Ascending aorta (tissue), 2 donors: Measurements from ENCODE around the gene EMSY. TPM values are rescaled to one million over a fixed set of nuclear protein-coding genes. Genes with fewer than 3 reads are reported as not detected.

ENCODE experiments used
- DNase-seq, 2 donors: peaks; one replicate each; pipeline ENCODE4 v3.0.0-alpha.2; 2019; ENCODE audit warnings: low spot score in 2 of 2
- H3K27ac ChIP-seq, 2 donors: fragments of 200-600 bp; sonication (generic); one replicate each; pipeline ENCODE4 v1.5.1; 2016 to 2017; ENCODE audit warnings: mild to moderate bottlenecking in 1 of 2
- H3K27me3 ChIP-seq: fragments of 200-600 bp; sonication (generic); one replicate; pipeline ENCODE4 v1.5.1; 2017
- H3K36me3 ChIP-seq, 2 donors: fragments of 200-600 bp; sonication (generic); one replicate each; pipeline ENCODE4 v1.5.1; 2016
- H3K4me1 ChIP-seq, 2 donors: fragments of 200-600 bp; sonication (generic); one replicate each; pipeline ENCODE4 v1.5.1; 2016 to 2017; ENCODE audit warnings: mild to moderate bottlenecking in 1 of 2
- H3K4me3 ChIP-seq, 2 donors: fragments of 200-600 bp; sonication (generic); one replicate each; pipeline ENCODE4 v1.5.1; 2016 to 2017; ENCODE audit warnings: mild to moderate bottlenecking in 1 of 2
- H3K9me3 ChIP-seq, 2 donors: fragments of 200-600 bp; sonication (generic); one replicate each; pipeline ENCODE4 v1.5.1; 2016
- CTCF ChIP-seq, 3 experiments: fragments of 200-600 bp in 2 of 3; fragments of 450-650 bp in 1 of 3; sonication (generic) in 2 of 3; IDR thresholded peaks; one replicate each; pipeline ENCODE4 v1.5.1; 2016 to 2019; ENCODE audit warnings: antibody characterized with exemption in 3 of 3, mild to moderate bottlenecking in 1 of 3, moderate library complexity in 1 of 3
- intact Hi-C: fragments of 100-400 bp; cut with DNase I; formaldehyde crosslinking; loops from one replicate; pipeline ENCODE4 v1.15.1; 2023
- total RNA-seq: library from RNA; depleted of rRNA; stranded (reverse); fragments of >200 nt; gene quantifications from one replicate; pipeline ENCODE4 v1.1.0, GENCODE V29; 2016

EMSY gene
- total RNA-seq, 1 donor from 2014 or later, result 7.5 TPM

DNA sequence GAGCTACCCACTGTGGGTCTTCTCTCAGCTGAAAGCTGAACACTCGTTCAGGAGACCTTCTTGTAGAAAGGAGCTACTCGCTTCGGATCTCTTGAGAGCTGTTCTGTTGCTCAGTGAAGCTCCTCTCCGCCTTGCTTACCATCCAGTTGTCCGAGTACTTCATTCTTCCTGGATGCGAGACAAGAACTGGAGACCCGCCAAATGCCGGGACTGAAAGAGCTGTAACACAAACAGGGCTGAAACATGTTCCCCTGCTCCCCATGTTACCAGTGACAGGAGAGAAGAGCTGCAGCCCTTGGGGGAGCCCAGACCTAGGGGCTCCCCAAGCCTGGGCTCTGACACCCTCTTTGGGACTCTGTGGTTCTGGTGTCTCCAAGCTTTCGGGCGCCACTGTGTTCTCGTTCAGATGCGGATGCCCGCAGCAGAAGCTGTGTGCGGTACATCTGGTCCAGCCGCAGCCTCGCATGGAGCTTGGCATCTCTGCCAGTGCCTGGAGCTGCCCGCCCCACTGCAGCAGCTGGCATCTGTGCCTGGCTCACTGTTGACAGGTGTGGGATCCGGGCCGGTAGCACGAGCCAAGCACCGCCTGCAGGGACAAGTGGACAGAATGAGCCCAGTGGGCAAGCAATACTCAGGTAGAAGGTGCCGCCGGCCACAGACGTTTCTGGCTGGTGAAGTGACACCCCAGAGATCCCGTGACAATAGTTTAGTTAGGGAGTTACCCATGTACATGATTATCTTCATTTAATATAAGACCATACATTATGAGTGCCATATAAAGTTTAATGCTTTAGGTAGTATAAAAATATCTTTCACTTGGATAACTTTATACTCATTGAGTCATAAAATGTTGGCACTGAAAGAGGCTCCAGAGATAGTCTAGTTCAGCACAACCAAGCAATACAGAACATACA lies 49.1 kb downstream of the EMSY start:
- Histone ChIP-seq H3K4me3 (no peak overlapping the region), H3K27me3 (no peaks in the 10 kb centered on the region), H3K27ac (no peak overlapping the region), H3K4me1 (no peaks in the 10 kb centered on the region), H3K9me3 (no peaks in the 10 kb centered on the region), H3K36me3 (peaks cover 12 to 38% of the 10 kb centered on the region in 2 donors)
- no peak for TF ChIP-seq CTCF (IDR thresholded peaks at IDR 0.05)
- DNase-seq, result no peak
- intact Hi-C loops, result no loop called here

DNA sequence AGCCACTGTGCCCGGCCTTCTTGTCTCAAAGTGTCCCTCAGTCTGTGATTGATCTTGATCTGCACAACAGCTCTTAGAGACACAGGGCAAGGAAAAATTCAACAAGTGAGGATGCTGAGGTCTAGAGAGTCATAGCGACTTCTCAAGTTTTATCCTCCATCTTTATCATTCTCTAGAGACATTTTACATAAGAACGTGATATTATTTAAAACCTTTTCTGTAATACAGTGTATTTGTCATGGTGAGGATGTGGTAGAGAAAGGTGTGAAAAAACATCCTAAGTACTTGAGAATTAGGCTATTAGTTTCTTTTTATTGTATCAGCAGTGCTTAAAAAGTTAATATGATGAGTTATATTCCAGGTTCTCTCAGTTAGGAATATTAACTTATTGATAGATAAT lies 50.2 kb downstream of the EMSY start:
- TF ChIP-seq CTCF (IDR thresholded peaks at IDR 0.05), result no peak
- Histone ChIP-seq H3K4me1 (no peaks in the 10 kb centered on the region), H3K9me3 (no peaks in the 10 kb centered on the region), H3K27me3 (no peaks in the 10 kb centered on the region), H3K27ac (no peak overlapping the region), H3K4me3 (no peak overlapping the region), H3K36me3 (peaks cover 12 to 40% of the 10 kb centered on the region in 2 donors)
- no peak for DNase-seq
- intact Hi-C loops, result no loop called here

GRCh38 chr11:76496174-76496573 lies 51.4 kb downstream of the EMSY start:
- H3K4me1 ChIP-seq, result no peaks in the 10 kb centered on the region
- no peaks in the 10 kb centered on the region for H3K9me3 ChIP-seq
- intact Hi-C loops, result no loop called here
- no peak for DNase-seq
- no peak overlapping the region for H3K27ac ChIP-seq
- no peak overlapping the region for H3K4me3 ChIP-seq
- no peak for TF ChIP-seq CTCF (IDR thresholded peaks at IDR 0.05)
- H3K27me3 ChIP-seq, result no peaks in the 10 kb centered on the region
- peaks cover 13 to 48% of the 10 kb centered on the region in 2 donors for H3K36me3 ChIP-seq

DNA sequence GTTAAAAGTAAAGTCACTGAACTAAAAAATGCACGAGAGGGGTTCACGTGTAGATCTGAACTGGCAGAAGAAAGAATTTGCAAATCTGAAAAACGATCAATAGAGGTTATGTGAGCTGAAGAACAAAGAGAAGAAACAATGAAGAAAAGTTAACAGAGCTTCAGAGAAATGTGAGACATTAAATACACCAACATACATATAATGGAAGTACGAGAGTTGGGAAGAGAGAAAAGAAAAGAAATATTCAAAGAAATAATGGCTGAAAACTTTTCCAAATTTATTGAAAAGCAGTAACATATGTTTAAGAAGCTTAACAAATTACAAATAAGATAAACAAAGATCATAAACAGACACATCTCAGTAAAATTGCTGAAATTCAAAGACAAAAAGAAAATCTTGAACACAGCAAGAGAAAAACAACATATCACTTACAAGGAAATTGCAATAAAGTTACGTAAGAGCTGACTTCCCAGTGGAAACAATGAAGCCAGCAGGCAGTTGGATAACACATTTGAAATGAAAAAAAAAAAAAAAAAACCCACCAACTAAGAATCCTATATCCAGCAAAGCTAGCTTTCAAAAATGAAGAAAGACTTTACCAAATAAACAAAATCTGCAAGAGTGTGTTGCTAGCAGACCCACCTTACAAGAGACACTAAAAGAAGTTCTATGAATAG lies 56.8 kb downstream of the EMSY start:
- Histone ChIP-seq H3K4me1 (no peaks in the 10 kb centered on the region), H3K36me3 (peaks cover 4 to 13% of the 10 kb centered on the region in 2 donors), H3K4me3 (no peak overlapping the region), H3K27ac (no peak overlapping the region), H3K27me3 (no peaks in the 10 kb centered on the region), H3K9me3 (peaks cover 0 to 5% of the 10 kb centered on the region in 2 donors)
- intact Hi-C loops, result no loop called here
- DNase-seq, result no peak
- TF ChIP-seq CTCF (IDR thresholded peaks at IDR 0.05), result no peak

GRCh38 chr11:76506833-76507232 lies 62.0 kb downstream of the EMSY start:
- Histone ChIP-seq H3K9me3 (peaks cover 0 to 2% of the 10 kb centered on the region in 2 donors), H3K27me3 (no peaks in the 10 kb centered on the region), H3K27ac (no peak overlapping the region), H3K36me3 (no peaks in the 10 kb centered on the region), H3K4me3 (no peak overlapping the region), H3K4me1 (peaks cover 0 to 5% of the 10 kb centered on the region in 2 donors)
- intact Hi-C loops, result loop anchor here (5.0 kb wide), 1 partner anchor 145 kb away; no protein-coding TSS in a partner anchor
- TF ChIP-seq CTCF (IDR thresholded peaks at IDR 0.05), result no peak
- no peak for DNase-seq
